LNCAP (cell line): ENCODE measurements around the gene TIE1.

Experiments
- TF ChIP-seq, protein P1 (sequence below): fragments of 450-650 bp; IDR thresholded peaks from 2 replicates; pipeline ENCODE4 v1.5.1; 2017; ENCODE audit warnings: mild to moderate bottlenecking

TIE1 gene

DNA sequence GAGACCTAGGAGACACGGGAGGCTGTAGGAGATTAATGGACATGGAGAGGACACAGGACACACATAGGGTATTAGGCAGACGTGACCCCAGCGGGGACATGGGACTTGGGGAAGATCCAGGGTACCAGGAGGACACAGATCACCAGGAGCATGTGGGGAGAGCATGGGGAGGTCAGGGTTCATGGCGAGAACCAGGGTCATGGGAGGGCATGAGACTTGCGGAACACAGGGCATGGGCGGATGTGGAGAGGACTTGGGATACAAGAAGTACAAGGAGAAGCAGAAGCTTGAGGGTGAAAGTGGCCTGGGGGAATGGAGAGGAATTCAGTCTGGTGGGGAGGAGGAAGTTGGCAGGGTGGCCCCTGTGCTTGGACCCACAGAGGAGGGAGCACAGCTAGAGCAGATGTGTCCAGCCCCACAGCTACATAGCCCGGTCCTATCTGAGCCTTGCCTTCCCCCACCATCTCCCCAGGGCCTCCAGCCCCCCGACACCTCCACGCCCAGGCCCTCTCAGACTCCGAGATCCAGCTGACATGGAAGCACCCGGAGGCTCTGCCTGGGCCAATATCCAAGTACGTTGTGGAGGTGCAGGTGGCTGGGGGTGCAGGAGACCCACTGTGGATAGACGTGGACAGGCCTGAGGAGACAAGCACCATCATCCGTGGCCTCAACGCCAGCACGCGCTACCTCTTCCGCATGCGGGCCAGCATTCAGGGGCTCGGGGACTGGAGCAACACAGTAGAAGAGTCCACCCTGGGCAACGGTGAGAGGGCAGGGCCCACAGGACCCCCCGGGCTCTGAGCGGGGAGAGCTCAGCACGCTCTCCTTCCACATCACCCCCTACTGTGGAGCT, 12.1 kb downstream of the TIE1 start:
- TF ChIP-seq, protein P1, sequence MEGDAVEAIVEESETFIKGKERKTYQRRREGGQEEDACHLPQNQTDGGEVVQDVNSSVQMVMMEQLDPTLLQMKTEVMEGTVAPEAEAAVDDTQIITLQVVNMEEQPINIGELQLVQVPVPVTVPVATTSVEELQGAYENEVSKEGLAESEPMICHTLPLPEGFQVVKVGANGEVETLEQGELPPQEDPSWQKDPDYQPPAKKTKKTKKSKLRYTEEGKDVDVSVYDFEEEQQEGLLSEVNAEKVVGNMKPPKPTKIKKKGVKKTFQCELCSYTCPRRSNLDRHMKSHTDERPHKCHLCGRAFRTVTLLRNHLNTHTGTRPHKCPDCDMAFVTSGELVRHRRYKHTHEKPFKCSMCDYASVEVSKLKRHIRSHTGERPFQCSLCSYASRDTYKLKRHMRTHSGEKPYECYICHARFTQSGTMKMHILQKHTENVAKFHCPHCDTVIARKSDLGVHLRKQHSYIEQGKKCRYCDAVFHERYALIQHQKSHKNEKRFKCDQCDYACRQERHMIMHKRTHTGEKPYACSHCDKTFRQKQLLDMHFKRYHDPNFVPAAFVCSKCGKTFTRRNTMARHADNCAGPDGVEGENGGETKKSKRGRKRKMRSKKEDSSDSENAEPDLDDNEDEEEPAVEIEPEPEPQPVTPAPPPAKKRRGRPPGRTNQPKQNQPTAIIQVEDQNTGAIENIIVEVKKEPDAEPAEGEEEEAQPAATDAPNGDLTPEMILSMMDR: no peak

DNA sequence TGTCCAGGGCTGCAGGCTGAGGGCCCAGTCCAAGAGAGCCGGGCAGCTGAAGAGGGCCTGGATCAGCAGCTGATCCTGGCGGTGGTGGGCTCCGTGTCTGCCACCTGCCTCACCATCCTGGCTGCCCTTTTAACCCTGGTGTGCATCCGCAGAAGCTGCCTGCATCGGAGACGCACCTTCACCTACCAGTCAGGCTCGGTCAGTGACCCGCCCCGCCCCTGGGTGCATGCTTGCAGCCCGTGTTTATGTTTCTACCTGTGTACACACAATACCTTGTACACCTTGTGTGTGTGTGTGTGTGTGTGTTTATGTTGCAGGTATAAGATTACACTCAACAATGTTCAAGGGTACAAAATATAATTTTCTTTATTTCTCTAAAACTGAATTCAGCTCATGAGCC, 13.0 kb downstream of the TIE1 start:
- TF ChIP-seq, protein P1: no peak

DNA sequence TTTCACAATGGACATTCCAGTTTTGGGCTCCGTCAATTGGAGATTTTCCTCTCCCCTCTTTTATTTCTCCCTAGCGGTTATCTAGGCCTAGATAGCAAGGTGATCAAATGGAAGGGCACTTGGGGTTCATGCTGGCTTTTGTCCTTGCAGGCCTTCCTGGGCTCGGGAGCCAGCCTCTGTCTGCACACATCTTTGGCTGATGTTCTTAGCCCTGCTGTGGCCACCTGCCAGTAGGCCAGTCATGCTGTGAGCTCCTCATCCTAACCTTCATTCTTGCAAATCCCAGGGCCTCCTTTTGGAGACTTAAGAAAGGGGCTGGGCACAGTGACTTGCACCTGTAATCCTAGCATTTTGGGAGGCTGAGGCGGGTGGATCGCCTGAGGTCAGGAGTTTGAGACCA, 13.5 kb downstream of the TIE1 start:
- TF ChIP-seq, protein P1: no peak

DNA sequence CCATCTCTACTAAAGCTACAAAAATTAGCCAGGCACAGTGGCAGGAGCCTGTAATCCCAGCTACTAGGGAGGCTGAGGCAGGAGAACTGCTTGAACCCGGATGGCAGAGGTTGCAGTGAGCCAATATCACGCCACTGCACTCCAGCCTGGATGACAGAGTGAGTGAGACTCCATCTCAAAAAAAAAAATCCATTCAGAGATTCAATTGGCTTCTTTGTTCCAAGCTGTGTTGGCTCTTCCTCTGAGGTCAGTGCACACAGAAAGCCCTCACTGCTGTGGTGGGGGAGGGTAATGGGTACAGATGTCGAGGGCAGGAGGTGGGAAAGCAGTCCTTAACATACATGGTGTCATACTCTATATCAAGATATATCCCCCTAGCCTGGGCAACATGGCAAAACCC, 14.7 kb downstream of the TIE1 start:
- TF ChIP-seq, protein P1: no peak

DNA sequence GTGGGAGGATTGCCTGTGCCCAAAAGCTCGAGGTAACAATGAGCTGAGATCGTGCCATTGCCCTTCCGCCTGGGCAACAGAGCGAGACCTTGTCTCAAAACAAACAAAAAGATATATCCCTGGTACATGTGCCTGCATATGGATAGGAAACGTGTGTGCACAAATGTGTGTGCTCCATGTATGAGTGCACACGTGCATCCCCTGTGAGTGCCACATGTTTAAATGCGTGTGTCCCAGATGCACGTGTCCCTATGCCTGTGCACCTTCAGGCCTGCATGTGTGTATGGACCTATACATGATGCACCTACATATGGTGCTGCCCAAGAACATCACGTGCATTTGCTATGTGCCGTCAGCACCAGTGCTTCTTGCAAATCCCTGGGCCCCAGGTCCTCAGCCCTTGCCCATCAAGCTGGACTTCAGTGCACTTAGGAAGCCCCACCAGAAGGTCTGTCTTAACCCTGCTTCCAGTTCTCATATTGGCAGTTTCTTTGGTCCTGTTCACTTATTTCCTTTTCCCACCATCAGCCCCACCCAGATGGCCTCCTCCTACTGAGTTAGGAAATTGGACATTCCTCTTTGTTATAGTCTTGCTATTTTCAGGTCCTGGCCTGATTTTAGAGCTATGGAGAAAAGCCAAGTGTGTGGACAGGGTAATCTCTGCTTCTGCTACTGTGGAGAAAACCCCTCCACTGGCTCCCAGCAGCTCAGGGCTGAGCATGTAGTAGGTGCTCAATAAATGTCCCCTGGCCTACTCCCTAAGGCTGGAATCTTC, 15.4 kb downstream of the TIE1 start:
- TF ChIP-seq, protein P1: no peak

DNA sequence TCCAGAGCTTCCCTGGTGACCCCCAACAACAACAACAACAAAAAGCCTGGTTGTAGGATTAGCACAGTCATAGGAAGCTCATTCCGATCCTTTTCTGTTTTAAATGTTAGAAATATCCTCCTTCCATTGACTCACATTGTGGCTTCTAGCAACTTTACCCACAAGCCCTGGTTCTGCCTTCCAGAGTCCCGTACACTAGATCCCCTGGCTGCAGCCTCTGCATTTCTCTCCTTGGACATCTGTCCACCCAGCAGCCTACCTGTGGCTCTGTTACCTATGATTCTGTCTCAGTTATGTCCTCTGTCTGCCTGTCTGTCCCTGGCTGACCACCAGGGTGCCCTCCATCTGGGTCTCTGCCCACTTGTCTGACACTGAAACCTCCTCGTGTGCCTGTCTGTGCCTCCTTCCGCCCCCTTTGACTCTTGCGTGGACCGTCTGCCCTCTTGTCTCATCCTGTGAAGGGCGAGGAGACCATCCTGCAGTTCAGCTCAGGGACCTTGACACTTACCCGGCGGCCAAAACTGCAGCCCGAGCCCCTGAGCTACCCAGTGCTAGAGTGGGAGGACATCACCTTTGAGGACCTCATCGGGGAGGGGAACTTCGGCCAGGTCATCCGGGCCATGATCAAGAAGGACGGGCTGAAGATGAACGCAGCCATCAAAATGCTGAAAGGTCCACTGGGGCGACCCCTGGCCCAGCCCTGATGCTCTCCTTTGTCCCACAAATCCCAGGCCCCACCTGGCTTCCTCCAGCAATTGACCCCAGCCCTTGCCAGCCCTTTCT, 16.1 kb downstream of the TIE1 start:
- TF ChIP-seq, protein P1: no peak

DNA sequence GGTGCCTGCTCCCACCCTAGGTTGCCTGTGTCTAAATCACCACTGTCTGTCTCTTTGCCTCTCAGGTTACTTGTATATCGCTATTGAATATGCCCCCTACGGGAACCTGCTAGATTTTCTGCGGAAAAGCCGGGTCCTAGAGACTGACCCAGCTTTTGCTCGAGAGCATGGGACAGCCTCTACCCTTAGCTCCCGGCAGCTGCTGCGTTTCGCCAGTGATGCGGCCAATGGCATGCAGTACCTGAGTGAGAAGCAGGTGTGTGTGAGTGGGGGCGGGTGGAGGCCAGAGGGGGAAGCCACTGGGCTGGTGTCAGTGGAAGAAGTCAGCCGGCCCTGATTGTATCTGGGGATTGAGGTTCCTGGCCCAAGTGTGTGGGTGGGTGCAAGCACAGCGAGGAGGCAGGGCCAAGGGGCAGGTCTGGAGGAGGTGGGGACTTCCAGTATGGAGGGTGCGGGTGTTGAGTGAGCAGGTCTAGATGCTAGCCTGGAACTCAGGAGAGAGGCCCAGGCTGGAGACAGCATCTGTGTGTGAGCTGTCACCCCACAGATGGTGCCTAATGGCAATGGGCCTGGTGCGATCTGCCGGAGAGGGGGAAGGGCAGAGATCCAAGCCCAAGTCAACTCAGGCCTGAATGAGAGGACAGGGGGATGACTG, 17.2 kb downstream of the TIE1 start:
- TF ChIP-seq, protein P1: no peak
